22Rv1 (cell line): ENCODE measurements around the gene TGFBR3.
"Not testable (repeated sequence)": the region's sequence is repeated elsewhere in the genome, so short reads cannot be mapped to it uniquely, and the experiment has no call there.

Source experiments
- H3K27ac ChIP-seq: fragments of 450-650 bp; 2 replicates; pipeline ENCODE4 v1.5.1; 2017
- ZFX ChIP-seq: fragments of 450-650 bp; IDR thresholded peaks from 2 replicates; pipeline ENCODE4 v1.6.1; 2017; ENCODE audit warnings: antibody characterized with exemption, borderline replicate concordance
- TF ChIP-seq, protein P1 (sequence below): fragments of 450-650 bp; IDR thresholded peaks from 2 replicates; pipeline ENCODE4 v1.5.1; 2017; ENCODE audit warnings: mild to moderate bottlenecking

The TGFBR3 gene

DNA sequence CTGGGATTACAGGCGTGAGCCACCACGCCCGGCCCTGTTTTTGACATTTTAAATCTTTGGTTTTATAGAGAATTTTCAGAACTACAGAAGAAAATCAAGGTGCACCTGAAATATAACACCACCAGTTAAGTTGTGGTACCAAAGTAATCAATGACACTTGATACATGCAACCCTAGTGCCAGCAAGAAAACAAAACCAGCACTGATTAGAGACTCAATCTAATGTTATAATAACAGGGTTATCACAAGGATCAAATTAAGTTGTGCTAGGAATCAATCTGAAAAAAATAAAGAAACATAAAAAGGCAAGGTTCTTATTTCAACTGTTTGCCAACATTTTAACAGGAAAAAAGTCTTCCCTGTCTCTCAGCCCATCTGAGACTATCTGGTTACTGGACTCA, 23.8 kb downstream of the TGFBR3 start:
- TF ChIP-seq, protein P1, sequence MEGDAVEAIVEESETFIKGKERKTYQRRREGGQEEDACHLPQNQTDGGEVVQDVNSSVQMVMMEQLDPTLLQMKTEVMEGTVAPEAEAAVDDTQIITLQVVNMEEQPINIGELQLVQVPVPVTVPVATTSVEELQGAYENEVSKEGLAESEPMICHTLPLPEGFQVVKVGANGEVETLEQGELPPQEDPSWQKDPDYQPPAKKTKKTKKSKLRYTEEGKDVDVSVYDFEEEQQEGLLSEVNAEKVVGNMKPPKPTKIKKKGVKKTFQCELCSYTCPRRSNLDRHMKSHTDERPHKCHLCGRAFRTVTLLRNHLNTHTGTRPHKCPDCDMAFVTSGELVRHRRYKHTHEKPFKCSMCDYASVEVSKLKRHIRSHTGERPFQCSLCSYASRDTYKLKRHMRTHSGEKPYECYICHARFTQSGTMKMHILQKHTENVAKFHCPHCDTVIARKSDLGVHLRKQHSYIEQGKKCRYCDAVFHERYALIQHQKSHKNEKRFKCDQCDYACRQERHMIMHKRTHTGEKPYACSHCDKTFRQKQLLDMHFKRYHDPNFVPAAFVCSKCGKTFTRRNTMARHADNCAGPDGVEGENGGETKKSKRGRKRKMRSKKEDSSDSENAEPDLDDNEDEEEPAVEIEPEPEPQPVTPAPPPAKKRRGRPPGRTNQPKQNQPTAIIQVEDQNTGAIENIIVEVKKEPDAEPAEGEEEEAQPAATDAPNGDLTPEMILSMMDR, result no peak
- no peak for TF ChIP-seq ZFX
- no peak overlapping the region for H3K27ac ChIP-seq

DNA sequence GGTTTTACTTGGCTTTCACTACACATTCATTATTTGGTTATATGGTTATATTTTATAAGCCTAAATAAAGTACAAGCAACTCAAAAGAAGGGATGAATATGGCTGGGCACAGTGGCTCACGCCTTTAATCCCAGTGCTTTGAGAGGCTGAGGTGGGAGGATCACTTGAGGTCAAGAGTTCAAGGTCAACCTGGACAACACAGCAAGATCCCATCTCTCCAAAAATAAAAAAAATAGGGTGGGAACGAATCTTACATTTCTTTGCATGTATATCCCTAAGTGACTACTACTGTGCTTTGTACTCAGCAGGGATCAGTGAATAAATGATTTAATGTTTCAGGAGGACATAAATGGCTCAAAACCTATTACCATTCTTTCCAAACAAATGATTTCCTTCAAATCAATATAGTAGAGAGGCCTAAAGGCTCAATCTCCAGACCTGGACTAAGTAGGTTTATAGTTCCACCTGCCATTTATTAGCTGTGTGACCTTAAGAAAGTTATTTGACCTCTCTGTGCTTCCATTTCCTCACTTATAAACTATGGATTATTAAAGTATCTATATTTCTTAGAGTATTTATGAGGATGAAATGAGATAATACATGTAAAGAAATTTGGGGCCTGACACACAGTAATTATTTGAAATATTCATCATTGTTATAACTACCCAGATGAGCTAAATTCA, 28.3 kb downstream of the TGFBR3 start:
- H3K27ac ChIP-seq, result no peak overlapping the region
- TF ChIP-seq, protein P1, result no peak
- no peak for TF ChIP-seq ZFX

DNA sequence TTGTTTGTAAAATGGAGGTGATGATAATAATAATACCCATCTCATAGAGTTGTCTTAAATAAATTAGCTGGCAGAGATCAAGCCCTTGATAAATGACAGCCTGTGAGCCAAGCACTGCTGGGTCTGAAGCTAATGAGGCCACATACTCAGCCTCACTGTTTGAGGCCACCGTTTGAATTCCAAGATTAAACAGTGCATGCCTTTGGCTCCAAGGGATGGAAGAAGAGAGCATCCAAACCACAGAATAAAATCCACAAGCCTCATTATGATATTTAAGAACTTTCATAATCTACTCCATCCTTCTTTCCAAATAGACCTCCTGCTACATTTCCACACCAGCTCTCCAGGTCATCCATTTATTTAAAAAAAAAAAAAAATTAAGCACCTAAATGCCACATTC, 29.0 kb downstream of the TGFBR3 start:
- TF ChIP-seq, protein P1, result no peak
- no peak for TF ChIP-seq ZFX
- no peak overlapping the region for H3K27ac ChIP-seq

DNA sequence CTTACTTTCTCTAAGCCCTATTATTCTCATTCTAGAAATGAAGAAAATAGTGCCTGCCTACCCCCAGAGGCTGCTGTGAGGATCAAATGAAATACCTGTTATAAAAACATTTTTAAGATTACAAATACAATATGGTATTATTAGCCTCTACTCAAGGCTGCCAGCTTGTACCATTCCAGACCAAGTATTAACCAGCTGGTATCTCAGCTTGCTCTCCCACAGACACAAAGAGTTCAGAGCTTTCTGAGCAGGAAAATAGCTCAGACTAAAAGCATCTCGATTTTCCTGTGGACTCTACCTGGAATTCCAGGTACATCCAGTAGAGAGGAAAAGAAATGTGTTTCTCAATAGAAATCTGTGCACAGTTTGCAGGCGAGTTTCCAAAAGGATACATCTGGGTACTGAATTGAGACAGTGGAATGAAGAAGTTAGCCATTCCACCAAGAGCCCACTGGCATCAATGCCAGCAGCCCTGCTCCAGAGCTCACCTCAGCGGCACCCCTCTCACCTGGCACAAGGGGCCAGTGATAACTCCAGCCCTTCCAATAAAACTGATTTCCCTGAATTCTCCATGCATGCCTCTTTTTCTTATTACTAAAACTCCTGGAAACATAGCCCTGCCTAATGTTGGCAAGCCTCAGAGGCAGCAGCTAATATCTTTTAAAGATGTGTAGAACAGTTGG, 31.0 kb downstream of the TGFBR3 start:
- H3K27ac ChIP-seq, result no peak overlapping the region
- no peak for TF ChIP-seq ZFX
- TF ChIP-seq, protein P1, result no peak

DNA sequence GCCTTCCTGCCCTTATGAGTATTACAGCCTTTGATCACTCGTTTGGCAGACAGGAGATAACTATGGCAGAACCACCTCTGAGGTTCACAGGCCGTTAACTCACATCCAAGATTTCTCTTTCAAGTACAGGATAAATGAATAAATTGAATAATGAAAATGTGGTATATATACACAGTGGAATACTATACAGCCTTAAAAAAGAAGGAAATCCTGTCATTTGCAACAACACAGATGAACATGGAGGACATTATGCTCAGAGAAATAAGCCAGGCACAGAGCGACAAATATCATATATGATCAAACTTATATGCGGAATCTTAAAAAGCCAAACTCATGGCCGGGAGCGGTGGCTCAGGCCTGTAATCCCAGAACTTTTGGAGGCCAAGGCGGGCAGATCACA, 32.6 kb downstream of the TGFBR3 start:
- no peak overlapping the region for H3K27ac ChIP-seq
- TF ChIP-seq, protein P1, result no peak
- TF ChIP-seq ZFX, result no peak

DNA sequence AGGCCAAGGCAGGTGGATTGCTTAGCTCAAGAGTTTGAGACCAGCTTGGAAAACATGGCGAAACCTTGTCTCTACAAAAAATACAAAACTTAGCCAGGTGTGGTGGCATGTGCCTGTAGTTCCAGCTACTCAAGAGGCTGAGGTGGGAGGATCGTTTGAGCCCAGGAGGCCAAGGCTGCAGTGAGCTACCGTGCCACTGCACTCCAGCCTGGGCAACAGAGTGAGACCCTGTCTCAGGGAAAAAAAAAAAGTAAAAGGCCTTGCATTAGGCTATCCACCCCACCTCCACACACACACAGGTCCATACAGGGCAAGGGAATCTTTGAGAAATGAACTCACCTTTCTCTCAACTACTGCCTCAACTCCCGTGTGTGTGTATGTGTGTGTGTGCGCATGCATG, 33.9 kb downstream of the TGFBR3 start:
- H3K27ac ChIP-seq, result not testable (repeated sequence)

DNA sequence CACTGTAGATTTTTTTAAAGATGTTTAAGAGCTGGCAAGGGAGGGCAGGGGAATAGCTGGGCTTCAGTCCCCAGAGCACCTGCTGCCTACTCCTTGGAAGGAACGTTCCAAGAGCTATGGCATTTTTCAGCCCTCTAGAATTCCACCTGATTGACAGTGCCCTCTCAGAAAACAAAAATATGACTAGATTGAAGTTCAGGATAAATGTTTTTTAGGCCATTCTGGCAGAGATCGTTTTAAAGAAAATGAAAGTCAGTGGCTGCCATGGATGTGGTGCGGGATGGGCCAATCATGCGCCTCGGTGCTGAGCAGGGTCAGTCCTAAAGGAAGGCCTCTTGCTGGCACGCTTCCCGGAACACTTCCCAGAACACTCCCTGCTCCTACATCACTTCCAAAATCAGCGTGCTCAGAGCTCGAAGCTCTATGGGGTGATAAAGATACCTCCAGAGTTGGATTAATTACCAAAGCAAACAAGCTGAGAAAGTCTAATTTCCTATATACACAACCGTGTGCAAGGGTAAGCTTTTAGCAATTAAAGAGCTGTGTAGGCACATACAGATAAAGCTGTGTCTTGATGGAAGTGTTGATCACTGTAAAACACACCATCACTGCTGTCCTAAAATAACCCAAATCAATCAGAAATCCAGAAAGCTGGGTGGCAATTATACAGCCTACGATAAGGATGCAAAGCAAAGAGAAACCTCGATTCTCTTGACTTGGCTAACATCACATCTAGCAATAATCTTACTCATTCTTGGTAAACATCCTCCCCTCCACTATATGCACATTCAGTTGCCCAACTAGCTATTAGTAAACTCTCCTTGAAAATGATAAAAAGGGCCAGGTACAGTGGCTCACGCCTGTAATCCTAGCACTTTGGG, 34.6 kb downstream of the TGFBR3 start:
- no peak for TF ChIP-seq ZFX
- TF ChIP-seq, protein P1, result no peak
- no peak overlapping the region for H3K27ac ChIP-seq
